Measurements from ENCODE around the gene POLR2E. TPM values are rescaled to one million over a fixed set of nuclear protein-coding genes. Genes with fewer than 3 reads are reported as not detected.
A peak's percentile ranks its signal among the peaks of the same experiment; 100 is the strongest.

POLR2E gene
- total and polyA plus RNA-seq, 2 of the 13 experiments (the other 11 are each of a cell fraction or from before 2014, with no cell fraction given): 140 to 272 TPM

DNA sequence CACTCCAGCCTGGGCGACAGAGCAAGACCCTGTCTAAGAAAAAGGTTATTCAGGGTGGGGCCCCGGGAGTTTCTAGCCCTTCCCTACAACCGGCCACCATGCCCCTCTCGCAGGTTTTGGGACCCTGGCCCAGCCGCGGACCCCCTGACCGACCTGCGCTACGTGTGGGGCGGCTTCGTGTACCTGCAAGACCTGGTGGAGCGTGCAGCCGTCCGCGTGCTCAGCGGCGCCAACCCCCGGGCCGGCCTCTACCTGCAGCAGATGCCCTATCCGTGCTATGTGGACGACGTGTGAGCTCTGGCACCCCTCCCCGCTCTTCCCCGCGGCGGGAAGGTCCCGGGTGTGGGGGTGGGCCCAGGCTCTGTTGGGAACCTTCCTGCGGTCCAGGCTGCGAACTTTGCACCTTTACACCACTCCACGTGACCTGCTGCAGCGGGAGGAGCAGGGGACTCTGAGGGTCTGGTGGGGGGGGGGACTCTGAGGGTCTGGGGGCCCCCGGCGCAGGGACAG, 49.0 kb downstream of the POLR2E start (continued):
- TF ChIP-seq YY1 (IDR thresholded peaks at IDR 0.05; ENCODE audit: insufficient read depth, insufficient replicate concordance, low read depth, low read length): no peak
- TF ChIP-seq ZNF709 (CRISPR knock-in tag; IDR thresholded peaks at IDR 0.05): peak; percentile 75; the same call in 1 of the 2 replicates
- no peak for TF ChIP-seq ZNF382 (CRISPR knock-in tag; IDR thresholded peaks at IDR 0.05; ENCODE audit: borderline replicate concordance)
- no peak for TF ChIP-seq ZNF615 (CRISPR knock-in tag; IDR thresholded peaks at IDR 0.05; ENCODE audit: borderline replicate concordance)
- 0 out of 2 replicates have a peak, but pooled peaks have one; percentile 43 for TF ChIP-seq KLF6 (CRISPR knock-in tag; IDR thresholded peaks at IDR 0.05)
- TF ChIP-seq, protein P1, sequence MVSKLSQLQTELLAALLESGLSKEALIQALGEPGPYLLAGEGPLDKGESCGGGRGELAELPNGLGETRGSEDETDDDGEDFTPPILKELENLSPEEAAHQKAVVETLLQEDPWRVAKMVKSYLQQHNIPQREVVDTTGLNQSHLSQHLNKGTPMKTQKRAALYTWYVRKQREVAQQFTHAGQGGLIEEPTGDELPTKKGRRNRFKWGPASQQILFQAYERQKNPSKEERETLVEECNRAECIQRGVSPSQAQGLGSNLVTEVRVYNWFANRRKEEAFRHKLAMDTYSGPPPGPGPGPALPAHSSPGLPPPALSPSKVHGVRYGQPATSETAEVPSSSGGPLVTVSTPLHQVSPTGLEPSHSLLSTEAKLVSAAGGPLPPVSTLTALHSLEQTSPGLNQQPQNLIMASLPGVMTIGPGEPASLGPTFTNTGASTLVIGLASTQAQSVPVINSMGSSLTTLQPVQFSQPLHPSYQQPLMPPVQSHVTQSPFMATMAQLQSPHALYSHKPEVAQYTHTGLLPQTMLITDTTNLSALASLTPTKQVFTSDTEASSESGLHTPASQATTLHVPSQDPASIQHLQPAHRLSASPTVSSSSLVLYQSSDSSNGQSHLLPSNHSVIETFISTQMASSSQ (IDR thresholded peaks at IDR 0.05; ENCODE audit: low read depth): no peak
- TF ChIP-seq, protein P1 (CRISPR knock-in tag; IDR thresholded peaks at IDR 0.05; ENCODE audit: borderline replicate concordance): no peak
- peak; percentile 91; the same call in 1 of the 2 replicates for TF ChIP-seq ZNF563 (CRISPR knock-in tag; IDR thresholded peaks at IDR 0.05)
- no peak for TF ChIP-seq FIP1L1 (IDR thresholded peaks at IDR 0.05; ENCODE audit: borderline replicate concordance, insufficient read depth, low read depth, low read length)
- no peak for TF ChIP-seq SRF (IDR thresholded peaks at IDR 0.05; ENCODE audit: low read depth, low read length)
- TF ChIP-seq, protein P2, sequence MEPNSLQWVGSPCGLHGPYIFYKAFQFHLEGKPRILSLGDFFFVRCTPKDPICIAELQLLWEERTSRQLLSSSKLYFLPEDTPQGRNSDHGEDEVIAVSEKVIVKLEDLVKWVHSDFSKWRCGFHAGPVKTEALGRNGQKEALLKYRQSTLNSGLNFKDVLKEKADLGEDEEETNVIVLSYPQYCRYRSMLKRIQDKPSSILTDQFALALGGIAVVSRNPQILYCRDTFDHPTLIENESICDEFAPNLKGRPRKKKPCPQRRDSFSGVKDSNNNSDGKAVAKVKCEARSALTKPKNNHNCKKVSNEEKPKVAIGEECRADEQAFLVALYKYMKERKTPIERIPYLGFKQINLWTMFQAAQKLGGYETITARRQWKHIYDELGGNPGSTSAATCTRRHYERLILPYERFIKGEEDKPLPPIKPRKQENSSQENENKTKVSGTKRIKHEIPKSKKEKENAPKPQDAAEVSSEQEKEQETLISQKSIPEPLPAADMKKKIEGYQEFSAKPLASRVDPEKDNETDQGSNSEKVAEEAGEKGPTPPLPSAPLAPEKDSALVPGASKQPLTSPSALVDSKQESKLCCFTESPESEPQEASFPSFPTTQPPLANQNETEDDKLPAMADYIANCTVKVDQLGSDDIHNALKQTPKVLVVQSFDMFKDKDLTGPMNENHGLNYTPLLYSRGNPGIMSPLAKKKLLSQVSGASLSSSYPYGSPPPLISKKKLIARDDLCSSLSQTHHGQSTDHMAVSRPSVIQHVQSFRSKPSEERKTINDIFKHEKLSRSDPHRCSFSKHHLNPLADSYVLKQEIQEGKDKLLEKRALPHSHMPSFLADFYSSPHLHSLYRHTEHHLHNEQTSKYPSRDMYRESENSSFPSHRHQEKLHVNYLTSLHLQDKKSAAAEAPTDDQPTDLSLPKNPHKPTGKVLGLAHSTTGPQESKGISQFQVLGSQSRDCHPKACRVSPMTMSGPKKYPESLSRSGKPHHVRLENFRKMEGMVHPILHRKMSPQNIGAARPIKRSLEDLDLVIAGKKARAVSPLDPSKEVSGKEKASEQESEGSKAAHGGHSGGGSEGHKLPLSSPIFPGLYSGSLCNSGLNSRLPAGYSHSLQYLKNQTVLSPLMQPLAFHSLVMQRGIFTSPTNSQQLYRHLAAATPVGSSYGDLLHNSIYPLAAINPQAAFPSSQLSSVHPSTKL (CRISPR knock-in tag; IDR thresholded peaks at IDR 0.05): no peak
- TF ChIP-seq, protein P3, sequence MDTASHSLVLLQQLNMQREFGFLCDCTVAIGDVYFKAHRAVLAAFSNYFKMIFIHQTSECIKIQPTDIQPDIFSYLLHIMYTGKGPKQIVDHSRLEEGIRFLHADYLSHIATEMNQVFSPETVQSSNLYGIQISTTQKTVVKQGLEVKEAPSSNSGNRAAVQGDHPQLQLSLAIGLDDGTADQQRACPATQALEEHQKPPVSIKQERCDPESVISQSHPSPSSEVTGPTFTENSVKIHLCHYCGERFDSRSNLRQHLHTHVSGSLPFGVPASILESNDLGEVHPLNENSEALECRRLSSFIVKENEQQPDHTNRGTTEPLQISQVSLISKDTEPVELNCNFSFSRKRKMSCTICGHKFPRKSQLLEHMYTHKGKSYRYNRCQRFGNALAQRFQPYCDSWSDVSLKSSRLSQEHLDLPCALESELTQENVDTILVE (CRISPR knock-in tag; IDR thresholded peaks at IDR 0.05): no peak
- no peak for TF ChIP-seq ZNF644 (CRISPR knock-in tag; IDR thresholded peaks at IDR 0.05; ENCODE audit: low read depth)
- no peak for TF ChIP-seq ZNF20 (CRISPR knock-in tag; IDR thresholded peaks at IDR 0.05)
- TF ChIP-seq ZNF17 (CRISPR knock-in tag; IDR thresholded peaks at IDR 0.05): no peak
- TF ChIP-seq, protein P4, sequence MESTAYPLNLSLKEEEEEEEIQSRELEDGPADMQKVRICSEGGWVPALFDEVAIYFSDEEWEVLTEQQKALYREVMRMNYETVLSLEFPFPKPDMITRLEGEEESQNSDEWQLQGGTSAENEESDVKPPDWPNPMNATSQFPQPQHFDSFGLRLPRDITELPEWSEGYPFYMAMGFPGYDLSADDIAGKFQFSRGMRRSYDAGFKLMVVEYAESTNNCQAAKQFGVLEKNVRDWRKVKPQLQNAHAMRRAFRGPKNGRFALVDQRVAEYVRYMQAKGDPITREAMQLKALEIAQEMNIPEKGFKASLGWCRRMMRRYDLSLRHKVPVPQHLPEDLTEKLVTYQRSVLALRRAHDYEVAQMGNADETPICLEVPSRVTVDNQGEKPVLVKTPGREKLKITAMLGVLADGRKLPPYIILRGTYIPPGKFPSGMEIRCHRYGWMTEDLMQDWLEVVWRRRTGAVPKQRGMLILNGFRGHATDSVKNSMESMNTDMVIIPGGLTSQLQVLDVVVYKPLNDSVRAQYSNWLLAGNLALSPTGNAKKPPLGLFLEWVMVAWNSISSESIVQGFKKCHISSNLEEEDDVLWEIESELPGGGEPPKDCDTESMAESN (CRISPR knock-in tag; conservative IDR thresholded peaks at IDR 0.05): no peak
